Measurements from ENCODE around the gene NPAS3.

NPAS3 gene

DNA sequence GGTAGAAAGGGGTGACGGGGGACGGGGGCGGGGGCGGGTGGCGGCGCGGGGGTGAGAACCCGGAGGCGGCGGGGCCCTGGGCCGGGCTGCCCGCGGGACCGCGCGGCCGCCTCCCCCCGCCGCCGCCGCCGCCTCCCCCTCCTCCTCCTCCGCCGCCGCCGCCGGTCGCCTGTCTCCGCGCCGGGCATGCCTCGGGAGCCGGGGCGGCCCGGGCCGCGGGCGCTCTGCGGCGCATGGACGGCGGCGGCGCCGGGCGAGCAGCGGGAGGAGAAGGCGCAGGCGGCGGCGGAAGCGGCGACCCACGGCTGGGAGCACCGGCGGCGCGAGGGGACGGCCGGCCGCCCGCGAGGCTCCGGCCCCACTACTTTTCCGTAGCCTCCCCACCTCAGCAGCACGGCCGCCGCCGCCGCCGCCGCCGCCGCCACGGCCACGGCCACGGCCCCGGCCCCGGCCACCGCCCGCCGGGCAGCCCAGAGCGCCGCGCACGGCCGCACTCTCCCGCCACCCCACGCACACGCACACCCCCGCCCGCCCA, at the start of gene NPAS3:
NPAS3 (plus strand) TSS at position 161 of the 535 bp plus-strand sequence.
- no peak for DNase-seq

- DNase-seq, result no peak
These were observed 41.5 kb upstream of the NPAS3 start for GRCh38 chr14:32896979-32897697.

- no peak for DNase-seq
These were observed 41.0 kb upstream of the NPAS3 start for GRCh38 chr14:32897698-32898064.

- no peak for DNase-seq
These were observed 39.8 kb upstream of the NPAS3 start for GRCh38 chr14:32898876-32899275.

DNA sequence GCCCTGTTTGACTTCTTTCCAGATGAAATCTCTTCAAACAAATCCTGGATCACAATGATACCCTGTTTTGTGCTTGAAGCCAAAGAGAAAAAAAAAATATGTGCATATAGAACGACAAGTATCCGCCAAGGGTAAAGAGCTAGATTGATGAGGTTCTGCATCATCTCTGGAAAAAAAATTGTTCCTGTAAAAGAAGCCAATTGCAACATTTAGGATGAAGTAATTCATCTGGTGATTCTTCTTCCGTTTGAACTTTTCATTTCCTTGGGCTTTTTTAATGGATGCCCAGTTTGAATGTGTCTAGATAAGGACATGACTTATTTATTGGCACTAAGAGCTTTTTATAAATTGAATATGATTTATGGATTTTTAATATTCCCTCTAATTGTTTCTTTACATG, 38.1 kb upstream of the NPAS3 start:
- no peak for DNase-seq

DNA sequence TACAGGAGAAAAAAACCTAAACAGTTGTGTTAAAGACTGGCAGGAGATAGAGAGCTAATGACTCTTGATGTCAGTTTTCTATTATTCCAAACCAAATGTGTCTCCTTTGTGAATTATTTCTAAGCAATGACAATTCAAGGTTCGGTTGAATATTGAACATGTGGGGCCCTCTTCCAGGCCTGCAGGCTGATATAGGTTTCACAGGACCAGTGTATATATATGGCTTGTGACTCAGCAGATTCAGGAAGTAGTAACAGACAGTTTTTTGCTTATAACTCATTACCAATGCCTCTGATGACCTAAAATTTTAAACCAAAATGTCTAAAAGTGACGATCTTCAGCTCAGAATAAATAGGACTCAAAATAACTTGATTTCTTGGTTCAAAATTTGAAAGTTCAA, 33.7 kb upstream of the NPAS3 start:
- no peak for DNase-seq

DNA sequence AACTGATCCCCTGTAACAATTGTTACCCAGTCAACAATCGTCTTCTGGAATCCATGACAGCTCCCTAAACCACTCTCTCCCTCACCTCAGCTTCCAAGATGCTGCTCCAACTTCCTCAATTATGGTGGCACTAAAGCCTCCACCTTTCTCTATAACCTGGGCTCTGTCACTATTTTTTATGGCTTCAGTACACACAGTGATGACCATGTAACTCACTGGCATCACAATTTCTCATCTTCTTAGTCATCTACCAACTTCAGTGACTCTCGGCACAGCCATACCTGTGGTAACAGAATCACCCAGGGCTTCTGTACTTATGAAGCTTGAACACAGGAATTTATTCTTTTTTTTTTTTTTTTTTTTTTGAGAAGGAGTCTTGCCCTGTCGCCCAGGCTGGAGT, 32.0 kb upstream of the NPAS3 start:
- DNase-seq, result no peak

DNA sequence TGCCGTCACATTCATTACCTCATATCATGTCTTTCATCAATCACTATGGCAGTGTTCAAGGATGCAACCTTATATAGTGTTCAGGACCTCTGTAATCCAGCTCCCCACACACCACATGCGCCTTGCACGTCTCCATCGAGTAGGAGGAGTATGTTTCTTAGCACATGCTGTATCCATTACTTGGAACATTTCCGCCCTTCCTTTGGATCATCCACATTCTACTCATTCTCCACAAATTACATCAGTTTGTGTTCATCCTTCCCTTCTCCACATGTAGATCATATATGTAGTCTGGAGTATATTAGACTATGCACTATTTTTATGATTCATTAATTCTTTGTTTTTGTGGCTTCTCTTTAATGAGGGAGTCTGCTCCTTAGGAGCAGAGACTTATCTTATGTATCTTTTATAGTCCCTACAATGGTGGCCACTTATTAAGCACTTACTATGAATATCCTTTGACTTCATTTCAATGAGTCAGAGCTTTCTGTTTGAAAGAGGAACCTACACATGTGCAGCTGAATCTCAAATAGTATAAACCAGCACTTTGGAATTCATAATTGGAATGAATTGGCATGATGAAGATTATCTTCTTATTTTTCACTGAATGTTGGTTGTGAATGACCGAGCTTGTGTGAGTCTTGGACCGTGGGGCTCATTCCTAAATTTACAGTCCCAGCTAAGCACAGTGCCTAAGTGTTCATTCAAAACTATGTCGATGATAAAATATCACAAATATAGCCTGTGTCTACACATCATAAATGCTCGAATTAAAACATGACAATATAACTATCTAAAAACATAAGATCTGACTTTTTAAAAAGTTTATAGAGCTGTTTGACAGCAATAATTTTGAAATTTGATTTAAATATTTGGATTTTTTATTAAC, 30.2 kb upstream of the NPAS3 start:
- no peak for DNase-seq

DNA sequence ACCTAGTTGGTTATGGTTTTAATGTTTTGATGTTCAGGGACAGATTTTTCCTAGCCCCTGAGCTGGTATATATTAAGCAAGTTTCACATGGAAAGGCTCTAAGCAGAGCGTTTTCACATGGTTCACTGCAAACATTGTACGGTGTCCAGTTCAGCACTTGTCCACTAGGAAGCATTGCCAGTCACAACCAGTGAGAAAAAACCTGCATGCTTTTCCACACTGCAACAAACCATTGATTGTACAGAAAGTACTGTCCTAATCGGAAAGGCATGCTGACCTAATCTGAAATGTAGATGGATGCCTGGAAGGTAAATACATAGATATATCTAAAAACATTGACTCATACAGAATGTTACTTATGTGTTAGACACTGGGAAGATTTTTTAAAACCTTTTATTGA, 25.0 kb upstream of the NPAS3 start:
- no peak for DNase-seq

DNA sequence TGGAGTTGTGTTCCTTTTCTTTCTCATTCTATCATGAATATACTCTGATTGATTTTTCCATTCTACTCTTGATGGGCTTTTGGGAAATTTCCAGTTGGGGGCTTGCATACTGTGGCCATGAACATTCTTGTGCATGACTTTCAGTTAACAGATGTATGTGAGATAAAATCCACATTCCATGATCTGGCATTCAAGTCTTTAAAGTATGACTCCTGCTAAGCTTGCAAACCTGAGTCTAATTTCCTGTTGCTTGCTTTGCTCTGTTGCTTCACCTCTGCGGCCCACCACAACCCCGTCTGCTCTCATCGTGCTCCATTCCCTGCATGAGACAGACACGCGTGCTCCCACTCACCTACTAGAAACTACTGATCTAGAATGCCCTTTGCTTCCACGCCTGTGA, 24.3 kb upstream of the NPAS3 start:
- DNase-seq, result no peak

GRCh38 chr14:32920696-32921276, 17.9 kb upstream of the NPAS3 start:
- no peak for DNase-seq

GRCh38 chr14:32925439-32925838, 13.2 kb upstream of the NPAS3 start:
- DNase-seq, result no peak

DNA sequence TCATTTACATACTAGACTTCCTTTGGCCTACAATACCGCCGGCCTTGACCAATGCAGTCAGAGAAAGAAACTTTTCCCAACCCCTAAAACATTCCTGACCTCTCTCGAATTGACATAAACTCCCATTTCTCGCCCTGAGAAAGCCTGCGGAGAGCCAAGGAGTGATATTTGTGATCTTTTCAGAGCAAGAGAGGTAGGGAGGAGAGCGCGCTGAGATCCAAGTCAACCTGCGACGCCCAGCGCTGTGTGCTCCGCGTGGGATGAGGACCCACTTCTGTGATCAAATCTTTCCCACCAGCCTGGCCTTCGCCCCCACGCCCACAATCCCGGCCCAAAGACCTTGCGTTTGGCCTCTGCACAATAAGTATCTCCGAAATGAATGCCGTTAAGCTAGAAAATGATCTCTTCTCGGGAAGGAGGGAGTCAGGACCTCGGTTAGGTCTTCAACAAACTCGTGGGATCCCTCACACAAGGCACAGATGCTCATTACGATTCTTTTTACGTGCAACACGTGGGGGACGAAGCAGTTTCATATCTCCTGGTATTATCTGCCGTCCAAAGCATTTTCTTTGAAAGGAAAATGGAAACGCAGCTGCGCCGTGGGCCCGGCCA, 6.3 kb upstream of the NPAS3 start:
- DNase-seq, result no peak

- no peak for DNase-seq
These were observed 5.6 kb upstream of the NPAS3 start for GRCh38 chr14:32932914-32933628.

DNA sequence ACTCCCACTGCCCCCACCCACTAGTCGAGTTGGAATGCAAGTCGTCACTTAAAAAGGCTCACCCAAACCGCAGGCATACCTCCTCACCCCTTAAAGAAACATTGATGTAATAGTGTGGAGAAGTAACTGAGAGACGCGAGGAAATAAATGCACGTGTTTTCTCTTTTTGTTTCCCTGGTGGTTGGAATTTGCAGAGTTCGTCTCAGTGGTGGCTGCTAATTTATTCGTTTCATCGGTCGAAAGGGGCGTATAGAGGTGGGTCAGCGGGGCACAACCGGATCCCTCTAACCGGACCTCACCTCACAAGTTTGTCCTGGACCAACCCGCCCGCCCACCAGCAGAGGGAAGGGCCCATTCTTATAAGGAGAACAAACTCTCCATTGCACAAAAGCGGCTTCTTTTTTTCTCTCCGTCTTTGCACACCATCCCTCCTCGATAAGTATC, 5.0 kb upstream of the NPAS3 start:
- no peak for DNase-seq

- DNase-seq, result no peak
These were observed 4.4 kb upstream of the NPAS3 start for GRCh38 chr14:32934073-32934880.

DNA sequence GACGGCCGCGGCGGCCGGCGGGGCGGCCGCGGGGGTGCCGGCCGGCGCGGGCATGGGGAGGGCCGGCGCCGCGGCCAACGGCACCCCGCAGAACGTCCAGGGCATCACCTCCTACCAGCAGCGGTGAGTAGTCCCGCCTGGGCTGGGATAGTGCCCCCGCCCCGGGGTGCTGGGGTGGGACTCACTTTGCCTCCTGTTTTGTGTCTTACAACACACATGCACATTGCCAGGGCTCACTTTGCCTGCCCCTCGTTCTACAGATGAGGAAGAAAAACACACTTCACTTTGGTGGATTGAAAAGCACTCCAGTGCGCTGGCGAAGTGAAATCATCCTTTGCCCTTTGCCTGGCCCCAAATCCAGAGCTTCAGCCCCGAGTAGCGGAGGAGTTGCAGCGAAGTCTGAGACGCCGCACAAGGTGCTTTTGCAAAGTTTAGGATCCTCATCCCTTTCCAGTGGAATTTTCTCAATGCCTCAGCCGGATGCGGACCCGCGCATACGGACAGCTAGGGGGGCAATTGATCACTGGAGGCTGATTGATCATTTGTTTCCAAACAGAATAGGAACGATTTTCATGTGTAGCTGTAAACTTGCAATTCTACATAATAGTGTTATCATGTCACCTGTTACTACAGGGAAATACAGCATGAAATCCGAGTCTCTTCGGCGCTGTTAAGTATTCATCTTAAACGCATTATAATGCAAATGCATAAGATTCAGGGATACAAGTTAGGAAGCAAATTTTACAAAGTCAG, 3.6 kb upstream of the NPAS3 start:
- no peak for DNase-seq

- DNase-seq, result no peak
These were observed 781 bp downstream of the NPAS3 start for GRCh38 chr14:32939254-32940065.

DNA sequence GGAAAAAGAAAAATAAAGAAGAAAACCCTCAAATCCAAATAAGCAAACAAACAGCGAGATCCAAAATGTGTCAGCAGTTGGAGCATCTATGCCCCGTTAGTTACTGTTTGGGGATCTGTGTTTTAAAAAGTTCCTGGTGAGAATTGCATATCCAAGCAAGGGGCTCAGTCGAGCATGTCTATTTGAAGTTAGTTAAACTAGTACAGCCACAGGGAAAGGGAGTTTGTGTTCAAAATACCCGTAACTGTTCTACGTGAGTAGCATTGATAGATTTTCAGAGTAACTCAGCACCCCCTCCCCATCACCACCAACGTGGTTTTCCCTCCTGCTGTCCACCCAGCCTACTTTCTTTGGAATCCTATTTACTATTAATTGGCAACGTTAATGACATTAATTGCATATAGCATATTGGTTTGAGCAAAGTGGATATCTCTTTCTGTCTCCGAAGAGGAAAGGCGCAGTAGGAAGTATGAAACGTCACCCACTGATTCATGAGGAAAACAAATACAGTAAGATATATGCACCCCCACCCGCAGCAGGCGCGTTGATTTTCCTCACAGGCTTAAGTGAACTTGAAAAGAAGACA, 1.5 kb downstream of the NPAS3 start:
- no peak for DNase-seq
